EH (cell line): ENCODE results near the gene HEPH.
"Not testable (repeated sequence)": the region's sequence is repeated elsewhere in the genome, so short reads cannot be mapped to it uniquely, and the experiment has no call there.

ENCODE experiments used
- DNase-seq: peaks from one replicate; pipeline ENCODE4 v3.0.0-alpha.2; 2015; ENCODE audit warnings: low read depth

HEPH gene

DNA sequence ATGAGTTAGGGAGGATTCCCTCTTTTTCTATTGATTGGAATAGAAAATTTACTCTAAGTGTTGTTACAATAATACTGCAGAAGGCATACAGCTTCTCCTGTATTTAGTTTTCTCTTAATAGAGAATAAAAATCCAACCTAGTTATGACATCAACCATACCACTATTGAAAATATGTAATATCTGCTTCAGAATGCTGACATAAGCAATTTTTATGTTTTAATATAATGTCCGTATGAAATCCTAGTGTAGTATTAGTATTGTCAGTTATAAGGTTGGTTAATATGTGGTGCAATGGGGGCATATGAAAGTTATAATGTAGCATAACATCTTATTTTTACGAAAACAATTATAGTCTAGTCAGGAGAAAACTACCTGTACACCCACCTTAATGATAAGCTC lies 68.2 kb downstream of the HEPH start:
- DNase-seq: no peak

DNA sequence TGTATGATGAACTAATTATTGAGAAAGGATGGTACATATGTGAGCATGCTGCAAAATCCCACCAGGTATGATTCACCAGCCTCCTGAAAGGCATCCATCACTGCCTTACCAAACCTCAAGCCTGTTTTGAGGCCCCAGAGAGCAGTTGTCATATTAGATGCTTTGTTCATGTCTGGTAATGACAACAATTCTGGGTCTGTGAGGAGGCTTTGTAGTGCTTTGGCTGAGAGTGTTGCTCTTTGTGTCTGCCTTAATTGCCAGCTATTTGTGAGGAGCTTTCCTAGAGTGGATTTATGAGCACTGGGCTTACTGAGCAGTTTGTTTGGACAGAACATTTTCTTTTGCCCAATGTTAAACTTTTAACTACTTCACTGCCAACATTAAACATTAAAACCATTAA lies 69.2 kb downstream of the HEPH start:
- no peak for DNase-seq

DNA sequence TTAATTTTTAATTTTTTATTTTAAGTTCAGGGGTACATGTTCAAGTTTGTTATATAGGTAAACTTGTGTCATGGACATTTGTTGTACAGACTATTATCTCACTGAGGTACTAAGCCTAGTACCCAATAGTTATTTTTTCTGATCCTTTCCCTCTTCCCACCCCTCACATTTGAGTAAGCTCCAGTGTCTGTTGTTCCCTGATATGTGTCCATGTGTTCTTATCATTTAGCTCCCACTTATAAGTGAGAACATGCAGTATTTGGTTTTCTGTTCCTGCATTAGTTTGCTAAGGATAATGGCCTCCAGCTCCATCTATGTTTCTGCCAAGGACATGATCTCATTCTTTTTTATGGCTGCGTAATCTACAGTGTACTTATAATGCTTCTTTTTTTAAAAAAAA lies 69.9 kb downstream of the HEPH start:
- DNase-seq: not testable (repeated sequence)

DNA sequence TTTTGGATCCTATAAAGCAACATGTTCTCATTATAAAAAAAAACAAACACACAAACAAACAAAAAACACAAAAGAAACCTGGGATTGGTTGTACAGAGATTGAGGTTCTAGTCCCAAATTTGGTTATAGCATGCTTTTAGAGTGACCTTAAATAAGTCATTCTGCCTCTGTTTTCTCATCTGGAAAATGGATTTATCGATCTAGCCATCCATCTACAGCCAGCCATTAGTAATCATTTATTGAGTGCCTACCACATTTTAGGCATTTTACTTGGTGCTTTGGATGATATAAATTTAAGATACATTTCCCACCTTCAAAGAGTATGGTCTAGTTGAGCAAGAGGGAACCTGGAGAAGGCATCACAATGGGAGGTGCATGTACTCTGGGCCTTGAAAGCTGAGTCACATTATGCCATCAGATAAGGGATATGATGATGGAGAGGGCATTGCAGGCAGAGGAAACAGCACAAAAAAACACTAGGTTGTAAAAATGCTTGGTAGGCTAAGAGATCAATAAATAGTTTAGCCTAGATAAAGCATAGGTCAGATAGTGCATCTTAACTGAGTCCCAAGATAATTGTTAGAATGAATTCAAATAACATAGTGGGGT lies 91.4 kb downstream of the HEPH start:
- no peak for DNase-seq

DNA sequence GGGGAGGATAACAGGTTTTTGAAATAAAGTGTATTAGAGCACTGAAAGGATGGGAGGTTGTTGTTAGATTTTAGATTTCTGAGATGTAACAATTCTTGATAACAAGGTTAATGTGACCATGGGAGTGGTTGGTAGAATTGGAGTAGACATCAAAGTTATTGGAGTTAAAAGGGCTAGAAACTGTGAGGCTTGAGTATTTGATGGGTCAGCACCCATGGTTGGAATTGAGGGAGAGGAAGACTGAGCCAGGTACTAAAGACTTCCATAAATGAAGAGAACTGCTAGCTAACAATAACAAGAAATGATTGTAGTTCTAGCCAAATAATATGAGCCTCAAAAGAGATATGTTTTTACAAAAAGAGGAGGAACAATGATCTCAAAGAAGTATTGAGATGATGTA lies 98.8 kb downstream of the HEPH start:
- DNase-seq: no peak
